Measurements from ENCODE around the gene SCRN1. TPM values are rescaled to one million over a fixed set of nuclear protein-coding genes. Genes with fewer than 3 reads are reported as not detected.
A peak's percentile ranks its signal among the peaks of the same experiment; 100 is the strongest.

The SCRN1 gene
- total and polyA plus RNA-seq, 2 experiments from 2014 or later, result 15.2 to 66.7 TPM

DNA sequence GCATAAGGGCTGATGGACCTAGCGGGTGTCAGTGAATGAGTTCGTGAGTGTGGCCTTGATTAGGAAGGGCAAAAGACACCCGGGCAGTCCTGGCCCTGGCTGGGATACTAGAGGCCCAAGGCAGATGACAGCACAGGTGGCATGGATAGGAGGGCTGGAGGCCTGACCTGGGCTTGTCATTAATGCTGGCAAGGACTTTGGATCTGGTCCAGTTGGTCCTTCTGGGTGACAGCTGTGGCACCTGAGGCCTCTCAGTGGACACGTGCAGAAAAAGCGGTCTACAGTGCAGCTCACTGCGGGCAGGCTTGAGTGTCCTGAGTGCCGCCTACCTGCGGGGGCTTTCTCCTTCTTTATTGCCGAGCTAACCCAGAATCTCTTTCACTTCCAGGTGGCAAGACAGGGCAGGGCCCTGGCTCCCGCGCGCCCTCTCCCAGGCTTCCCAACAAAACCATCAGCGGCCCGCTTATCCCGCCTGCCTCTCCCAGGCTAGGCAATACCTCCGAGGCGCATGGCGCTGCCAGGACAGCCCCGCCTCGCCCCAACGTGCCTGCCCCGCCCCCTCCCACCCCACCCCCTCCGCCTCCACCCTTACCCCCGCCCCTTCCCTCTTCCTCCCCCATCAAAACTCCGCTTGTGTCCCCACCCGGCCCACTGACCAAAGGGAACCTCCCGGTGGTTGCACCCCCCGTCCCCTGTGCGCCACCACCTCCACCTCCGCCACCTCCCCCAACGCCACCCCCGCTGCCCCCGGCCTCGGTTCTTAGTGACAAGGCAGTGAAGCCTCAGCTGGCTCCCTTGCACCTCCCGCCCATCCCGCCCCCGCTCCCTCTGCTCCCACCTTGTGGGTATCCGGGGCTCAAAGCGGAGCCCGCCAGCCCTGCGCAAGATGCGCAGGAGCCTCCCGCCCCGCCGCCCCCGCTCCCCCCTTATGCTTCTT, 105.9 kb downstream of the SCRN1 start:
- peak; percentile 85 for DNase-seq (ENCODE audit: low spot score)
- H3K4me3 Mint-ChIP-seq, result peak overlapping the region; percentile 85

DNA sequence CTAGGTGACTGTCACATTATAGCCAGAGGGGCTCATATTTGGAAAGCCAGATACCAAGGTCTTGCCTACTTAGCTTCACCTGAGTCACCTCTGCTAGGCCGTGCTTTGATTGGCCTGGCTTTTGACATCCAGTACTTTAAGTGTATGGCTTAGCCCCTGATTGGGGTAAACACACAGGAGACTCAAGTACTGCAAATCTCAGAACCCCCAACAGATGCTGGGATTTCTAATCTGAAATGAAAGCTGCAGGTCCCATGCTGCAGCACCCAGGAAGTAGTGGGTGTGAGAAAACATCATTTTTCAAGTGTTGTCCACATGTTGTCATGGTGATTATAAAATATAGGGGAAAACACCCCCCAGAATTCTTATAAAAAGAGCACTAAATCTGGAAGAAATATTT, 107.1 kb downstream of the SCRN1 start:
- ATAC-seq (no peak), DNase-seq (ENCODE audit: low spot score) (no peak)
- Histone ChIP-seq H3K27ac (ENCODE audit: low read depth) (no peak overlapping the region), H3K4me3 (no peak overlapping the region), H3K79me2 (replicated peaks; ENCODE audit: insufficient read depth) (peaks cover 7% of the 10 kb centered on the region; the same call in 1 of the 2 replicates), H3K36me3 (ENCODE audit: insufficient read depth) (no peaks in the 10 kb centered on the region), H3K4me2 (peak overlapping the region; percentile 77), H3K4me1 (ENCODE audit: insufficient read depth) (peaks cover 24% of the 10 kb centered on the region), H2AFZ (no peak overlapping the region), H4K20me1 (replicated peaks; ENCODE audit: insufficient read depth) (no peaks in the 10 kb centered on the region), H3F3A (replicated peaks; ENCODE audit: low read depth) (0 out of 2 replicates have a peak, but pooled peaks cover 4% of the 10 kb centered on the region), H3K27me3 (ENCODE audit: insufficient read depth) (no peaks in the 10 kb centered on the region), H3K9me2 (ENCODE audit: insufficient read depth) (no peaks in the 10 kb centered on the region)
- Mint-ChIP-seq H3K27ac (no peak overlapping the region), H3K4me3 (peak overlapping the region; percentile 85; the same call in 1 of the 3 replicates), H3K36me3 (ENCODE audit: low read depth) (no peaks in the 10 kb centered on the region), H3K4me1 (peaks cover 32% of the 10 kb centered on the region), H3K9me3 (no peaks in the 10 kb centered on the region), H3K27me3 (ENCODE audit: insufficient read depth, low read depth, poor library complexity) (peaks cover 8% of the 10 kb centered on the region)
- TF ChIP-seq STAT1 (IDR thresholded peaks at IDR 0.05; ENCODE audit: unreplicated experiment), result no peak
- TF ChIP-seq EZH2phosphoT487 (IDR thresholded peaks at IDR 0.05; ENCODE audit: unreplicated experiment), result no peak
- TF ChIP-seq, protein P1, sequence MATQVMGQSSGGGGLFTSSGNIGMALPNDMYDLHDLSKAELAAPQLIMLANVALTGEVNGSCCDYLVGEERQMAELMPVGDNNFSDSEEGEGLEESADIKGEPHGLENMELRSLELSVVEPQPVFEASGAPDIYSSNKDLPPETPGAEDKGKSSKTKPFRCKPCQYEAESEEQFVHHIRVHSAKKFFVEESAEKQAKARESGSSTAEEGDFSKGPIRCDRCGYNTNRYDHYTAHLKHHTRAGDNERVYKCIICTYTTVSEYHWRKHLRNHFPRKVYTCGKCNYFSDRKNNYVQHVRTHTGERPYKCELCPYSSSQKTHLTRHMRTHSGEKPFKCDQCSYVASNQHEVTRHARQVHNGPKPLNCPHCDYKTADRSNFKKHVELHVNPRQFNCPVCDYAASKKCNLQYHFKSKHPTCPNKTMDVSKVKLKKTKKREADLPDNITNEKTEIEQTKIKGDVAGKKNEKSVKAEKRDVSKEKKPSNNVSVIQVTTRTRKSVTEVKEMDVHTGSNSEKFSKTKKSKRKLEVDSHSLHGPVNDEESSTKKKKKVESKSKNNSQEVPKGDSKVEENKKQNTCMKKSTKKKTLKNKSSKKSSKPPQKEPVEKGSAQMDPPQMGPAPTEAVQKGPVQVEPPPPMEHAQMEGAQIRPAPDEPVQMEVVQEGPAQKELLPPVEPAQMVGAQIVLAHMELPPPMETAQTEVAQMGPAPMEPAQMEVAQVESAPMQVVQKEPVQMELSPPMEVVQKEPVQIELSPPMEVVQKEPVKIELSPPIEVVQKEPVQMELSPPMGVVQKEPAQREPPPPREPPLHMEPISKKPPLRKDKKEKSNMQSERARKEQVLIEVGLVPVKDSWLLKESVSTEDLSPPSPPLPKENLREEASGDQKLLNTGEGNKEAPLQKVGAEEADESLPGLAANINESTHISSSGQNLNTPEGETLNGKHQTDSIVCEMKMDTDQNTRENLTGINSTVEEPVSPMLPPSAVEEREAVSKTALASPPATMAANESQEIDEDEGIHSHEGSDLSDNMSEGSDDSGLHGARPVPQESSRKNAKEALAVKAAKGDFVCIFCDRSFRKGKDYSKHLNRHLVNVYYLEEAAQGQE (IDR thresholded peaks at IDR 0.05; ENCODE audit: unreplicated experiment), result no peak
- TF ChIP-seq ZNF114 (CRISPR knock-in tag; IDR thresholded peaks at IDR 0.05), result no peak
- TF ChIP-seq, protein P2, sequence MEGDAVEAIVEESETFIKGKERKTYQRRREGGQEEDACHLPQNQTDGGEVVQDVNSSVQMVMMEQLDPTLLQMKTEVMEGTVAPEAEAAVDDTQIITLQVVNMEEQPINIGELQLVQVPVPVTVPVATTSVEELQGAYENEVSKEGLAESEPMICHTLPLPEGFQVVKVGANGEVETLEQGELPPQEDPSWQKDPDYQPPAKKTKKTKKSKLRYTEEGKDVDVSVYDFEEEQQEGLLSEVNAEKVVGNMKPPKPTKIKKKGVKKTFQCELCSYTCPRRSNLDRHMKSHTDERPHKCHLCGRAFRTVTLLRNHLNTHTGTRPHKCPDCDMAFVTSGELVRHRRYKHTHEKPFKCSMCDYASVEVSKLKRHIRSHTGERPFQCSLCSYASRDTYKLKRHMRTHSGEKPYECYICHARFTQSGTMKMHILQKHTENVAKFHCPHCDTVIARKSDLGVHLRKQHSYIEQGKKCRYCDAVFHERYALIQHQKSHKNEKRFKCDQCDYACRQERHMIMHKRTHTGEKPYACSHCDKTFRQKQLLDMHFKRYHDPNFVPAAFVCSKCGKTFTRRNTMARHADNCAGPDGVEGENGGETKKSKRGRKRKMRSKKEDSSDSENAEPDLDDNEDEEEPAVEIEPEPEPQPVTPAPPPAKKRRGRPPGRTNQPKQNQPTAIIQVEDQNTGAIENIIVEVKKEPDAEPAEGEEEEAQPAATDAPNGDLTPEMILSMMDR (conservative IDR thresholded peaks at IDR 0.05; ENCODE audit: low read depth in 2 of 2), result no peak
- TF ChIP-seq CREB1 (CRISPR knock-in tag; IDR thresholded peaks at IDR 0.05; ENCODE audit: low read depth), result no peak
- TF ChIP-seq JUNB (IDR thresholded peaks at IDR 0.05; ENCODE audit: unreplicated experiment), result no peak
- no peak for TF ChIP-seq POLR2AphosphoS5 (IDR thresholded peaks at IDR 0.05; ENCODE audit: low read depth)
- TF ChIP-seq ZNF331 (CRISPR knock-in tag; IDR thresholded peaks at IDR 0.05; ENCODE audit: low read depth), result no peak

More for the DNA sequence above, 105.9 kb downstream of the SCRN1 start:
- H3K27ac Mint-ChIP-seq, result no peak overlapping the region
- peaks cover 8% of the 10 kb centered on the region for H3K27me3 Mint-ChIP-seq (ENCODE audit: insufficient read depth, low read depth, poor library complexity)
- H2AFZ ChIP-seq, result peak overlapping the region; percentile 69; the same call in 1 of the 2 replicates
- peak; percentile 82 for ATAC-seq
- H3K36me3 Mint-ChIP-seq (ENCODE audit: low read depth), result no peaks in the 10 kb centered on the region; the same call in 2 of the 3 replicates
- H3K9me3 Mint-ChIP-seq, result no peaks in the 10 kb centered on the region
- H4K20me1 ChIP-seq (replicated peaks; ENCODE audit: insufficient read depth), result no peaks in the 10 kb centered on the region
- H3K27me3 ChIP-seq (ENCODE audit: insufficient read depth), result no peaks in the 10 kb centered on the region
- peak overlapping the region; percentile 16; the same call in 1 of the 2 replicates for H3K27ac ChIP-seq (ENCODE audit: low read depth)
- TF ChIP-seq NANOG (IDR thresholded peaks at IDR 0.05; ENCODE audit: borderline replicate concordance), result no peak
- TF ChIP-seq CREB1 (CRISPR knock-in tag; IDR thresholded peaks at IDR 0.05; ENCODE audit: low read depth), result peak; percentile 25; the same call in 1 of the 2 replicates
- TF ChIP-seq, protein P2 (conservative IDR thresholded peaks at IDR 0.05; ENCODE audit: low read depth in 2 of 2), result no peak
- H3K79me2 ChIP-seq (replicated peaks; ENCODE audit: insufficient read depth), result peaks cover 7% of the 10 kb centered on the region; the same call in 1 of the 2 replicates
- H3F3A ChIP-seq (replicated peaks; ENCODE audit: low read depth), result 0 out of 2 replicates have a peak, but pooled peaks cover 4% of the 10 kb centered on the region
- H3K36me3 ChIP-seq (ENCODE audit: insufficient read depth), result no peaks in the 10 kb centered on the region
- peaks cover 24% of the 10 kb centered on the region for H3K4me1 ChIP-seq (ENCODE audit: insufficient read depth)
- H3K4me3 ChIP-seq, result peak overlapping the region; percentile 62
- H3K4me1 Mint-ChIP-seq, result peaks cover 32% of the 10 kb centered on the region
- no peaks in the 10 kb centered on the region for H3K9me2 ChIP-seq (ENCODE audit: insufficient read depth)
- H3K4me2 ChIP-seq, result peak overlapping the region; percentile 85

All from GM23338 (cell line).